SK-N-SH treated with all-trans-retinoic acid at 6 μM for 48 hours (cell line): Measurements from ENCODE around the gene ACTN3.

Experiments
- ATAC-seq: fragments of 200-7000 bp; cut with Tn5 transposase; 3 replicates; pipeline ENCODE4 v1.9.1; 2020; ENCODE audit warnings: mild to moderate bottlenecking, moderate library complexity
- ARNTL ChIP-seq: fragments of 450-650 bp; formaldehyde crosslinking; IDR thresholded peaks from 2 replicates; pipeline ENCODE4 v1.5.0; 2020; ENCODE audit warnings: low read depth, mild to moderate bottlenecking, moderate library complexity, borderline replicate concordance
- BACH2 ChIP-seq: fragments of 250-450 bp; sonication (Bioruptor Pico); IDR thresholded peaks from 2 replicates; pipeline ENCODE4 v1.9.0; 2021; ENCODE audit warnings: mild to moderate bottlenecking, borderline replicate concordance
- CSDC2 ChIP-seq: fragments of 250-450 bp; sonication (Bioruptor Pico); IDR thresholded peaks from 2 replicates; pipeline ENCODE4 v1.5.0; 2020; ENCODE audit warnings: mild to moderate bottlenecking, moderate library complexity
- ESRRG ChIP-seq: fragments of 250-450 bp; sonication (Bioruptor Pico); IDR thresholded peaks from 2 replicates; pipeline ENCODE4 v1.6.1; 2021; ENCODE audit warnings: mild to moderate bottlenecking
- GLIS3 ChIP-seq: fragments of 250-450 bp; sonication (Bioruptor Pico); IDR thresholded peaks from 2 replicates; pipeline ENCODE4 v1.5.0; 2020; ENCODE audit warnings: mild to moderate bottlenecking, moderate library complexity
- OSR1 ChIP-seq: fragments of 250-450 bp; sonication (Bioruptor Pico); IDR thresholded peaks from 2 replicates; pipeline ENCODE4 v1.8.0; 2022; ENCODE audit warnings: moderate library complexity, mild to moderate bottlenecking, inconsistent platforms
- POU6F1 ChIP-seq: fragments of 250-450 bp; sonication (Bioruptor Pico); IDR thresholded peaks from 2 replicates; pipeline ENCODE4 v1.8.0; 2021; ENCODE audit warnings: low read depth, mild to moderate bottlenecking, moderate library complexity, borderline replicate concordance
- PPARA ChIP-seq: fragments of 250-450 bp; sonication (Bioruptor Pico); IDR thresholded peaks from 2 replicates; pipeline ENCODE4 v1.5.0; 2020; ENCODE audit warnings: mild to moderate bottlenecking, borderline replicate concordance
- SNAI2 ChIP-seq: fragments of 250-450 bp; sonication (Bioruptor Pico); IDR thresholded peaks from 2 replicates; pipeline ENCODE4 v1.5.0; 2020; ENCODE audit warnings: mild to moderate bottlenecking, moderate library complexity
- TCF4 ChIP-seq: fragments of 250-450 bp; sonication (Bioruptor Pico); IDR thresholded peaks from 2 replicates; pipeline ENCODE4 v1.8.0; 2021; ENCODE audit warnings: mild to moderate bottlenecking, moderate library complexity, borderline replicate concordance
- TOX ChIP-seq: fragments of 250-450 bp; sonication (Bioruptor Pico); IDR thresholded peaks from 2 replicates; pipeline ENCODE4 v1.8.0; 2021; ENCODE audit warnings: mild to moderate bottlenecking, moderate library complexity, borderline replicate concordance
- ZC3H10 ChIP-seq: fragments of 250-450 bp; sonication (Bioruptor Pico); IDR thresholded peaks from 2 replicates; pipeline ENCODE4 v1.5.1; 2021; ENCODE audit warnings: mild to moderate bottlenecking, moderate library complexity
- ZFP3 ChIP-seq: fragments of 250-450 bp; sonication (Bioruptor Pico); IDR thresholded peaks from 2 replicates; pipeline ENCODE4 v1.5.0; 2020; ENCODE audit warnings: mild to moderate bottlenecking, moderate library complexity
- ZFP30 ChIP-seq: fragments of 450-650 bp; formaldehyde crosslinking; IDR thresholded peaks from 2 replicates; pipeline ENCODE4 v1.5.0; 2022; ENCODE audit warnings: mild to moderate bottlenecking, moderate library complexity
- ZNF565 ChIP-seq: fragments of 450-650 bp; formaldehyde crosslinking; conservative IDR thresholded peaks from 2 replicates; pipeline ENCODE4 v1.5.0; 2020; ENCODE audit warnings: low read depth, mild to moderate bottlenecking, moderate library complexity
- ZNF70 ChIP-seq: fragments of 450-650 bp; formaldehyde crosslinking; IDR thresholded peaks from 2 replicates; pipeline ENCODE4 v1.5.0; 2020; ENCODE audit warnings: mild to moderate bottlenecking, moderate library complexity
- ZNF8 ChIP-seq: fragments of 450-650 bp; formaldehyde crosslinking; IDR thresholded peaks from 2 replicates; pipeline ENCODE4 v1.5.0; 2020; ENCODE audit warnings: mild to moderate bottlenecking, moderate library complexity
- TF ChIP-seq, protein P1 (sequence below): fragments of 250-450 bp; sonication (Bioruptor Pico); IDR thresholded peaks from 2 replicates; pipeline ENCODE4 v1.8.0; 2020; ENCODE audit warnings: mild to moderate bottlenecking, moderate library complexity, borderline replicate concordance
- TF ChIP-seq, protein P2 (sequence below): fragments of 250-450 bp; sonication (Bioruptor Pico); IDR thresholded peaks from 2 replicates; pipeline ENCODE4 v1.5.1; 2021; ENCODE audit warnings: mild to moderate bottlenecking, moderate library complexity
- TF ChIP-seq, protein P3 (sequence below): fragments of 250-450 bp; sonication (Bioruptor Pico); IDR thresholded peaks from 2 replicates; pipeline ENCODE4 v1.5.1; 2020; ENCODE audit warnings: low read depth, mild to moderate bottlenecking, moderate library complexity
- TF ChIP-seq, protein P4 (sequence below): fragments of 250-450 bp; sonication (Bioruptor Pico); IDR thresholded peaks from 2 replicates; pipeline ENCODE4 v1.5.0; 2020; ENCODE audit warnings: mild to moderate bottlenecking, moderate library complexity

ACTN3 gene

DNA sequence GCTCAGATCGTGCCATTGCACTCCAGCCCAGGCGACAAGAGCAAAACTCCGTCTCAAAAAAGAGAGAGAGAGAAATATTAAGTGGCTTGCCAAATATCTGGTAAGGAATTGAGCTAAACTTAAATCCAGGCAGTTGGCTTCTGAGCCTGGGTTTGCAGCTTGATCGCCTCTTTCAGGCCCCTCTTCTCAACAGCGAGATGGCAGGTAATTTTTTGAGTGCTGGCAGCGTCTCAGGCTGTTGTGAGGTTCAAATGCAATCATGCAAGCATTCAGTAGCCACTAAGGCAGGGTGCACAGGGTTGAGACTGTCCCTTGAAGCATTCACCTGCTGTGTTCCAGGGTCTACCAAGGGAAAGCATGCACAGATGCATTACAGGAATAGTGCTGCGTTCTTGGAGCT is 22.4 kb downstream of the ACTN3 start:
- no peak for TF ChIP-seq TCF4 (CRISPR knock-in tag)
- TF ChIP-seq, protein P1, sequence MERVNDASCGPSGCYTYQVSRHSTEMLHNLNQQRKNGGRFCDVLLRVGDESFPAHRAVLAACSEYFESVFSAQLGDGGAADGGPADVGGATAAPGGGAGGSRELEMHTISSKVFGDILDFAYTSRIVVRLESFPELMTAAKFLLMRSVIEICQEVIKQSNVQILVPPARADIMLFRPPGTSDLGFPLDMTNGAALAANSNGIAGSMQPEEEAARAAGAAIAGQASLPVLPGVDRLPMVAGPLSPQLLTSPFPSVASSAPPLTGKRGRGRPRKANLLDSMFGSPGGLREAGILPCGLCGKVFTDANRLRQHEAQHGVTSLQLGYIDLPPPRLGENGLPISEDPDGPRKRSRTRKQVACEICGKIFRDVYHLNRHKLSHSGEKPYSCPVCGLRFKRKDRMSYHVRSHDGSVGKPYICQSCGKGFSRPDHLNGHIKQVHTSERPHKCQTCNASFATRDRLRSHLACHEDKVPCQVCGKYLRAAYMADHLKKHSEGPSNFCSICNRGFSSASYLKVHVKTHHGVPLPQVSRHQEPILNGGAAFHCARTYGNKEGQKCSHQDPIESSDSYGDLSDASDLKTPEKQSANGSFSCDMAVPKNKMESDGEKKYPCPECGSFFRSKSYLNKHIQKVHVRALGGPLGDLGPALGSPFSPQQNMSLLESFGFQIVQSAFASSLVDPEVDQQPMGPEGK (CRISPR knock-in tag): no peak
- TF ChIP-seq ZC3H10: no peak
- TF ChIP-seq TOX (CRISPR knock-in tag): no peak
- no peak for TF ChIP-seq ZNF70 (CRISPR knock-in tag)
- TF ChIP-seq ESRRG (CRISPR knock-in tag): no peak
- TF ChIP-seq, protein P2, sequence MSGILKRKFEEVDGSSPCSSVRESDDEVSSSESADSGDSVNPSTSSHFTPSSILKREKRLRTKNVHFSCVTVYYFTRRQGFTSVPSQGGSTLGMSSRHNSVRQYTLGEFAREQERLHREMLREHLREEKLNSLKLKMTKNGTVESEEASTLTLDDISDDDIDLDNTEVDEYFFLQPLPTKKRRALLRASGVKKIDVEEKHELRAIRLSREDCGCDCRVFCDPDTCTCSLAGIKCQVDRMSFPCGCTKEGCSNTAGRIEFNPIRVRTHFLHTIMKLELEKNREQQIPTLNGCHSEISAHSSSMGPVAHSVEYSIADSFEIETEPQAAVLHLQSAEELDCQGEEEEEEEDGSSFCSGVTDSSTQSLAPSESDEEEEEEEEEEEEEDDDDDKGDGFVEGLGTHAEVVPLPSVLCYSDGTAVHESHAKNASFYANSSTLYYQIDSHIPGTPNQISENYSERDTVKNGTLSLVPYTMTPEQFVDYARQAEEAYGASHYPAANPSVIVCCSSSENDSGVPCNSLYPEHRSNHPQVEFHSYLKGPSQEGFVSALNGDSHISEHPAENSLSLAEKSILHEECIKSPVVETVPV (CRISPR knock-in tag): no peak
- no peak for TF ChIP-seq CSDC2
- TF ChIP-seq, protein P3, sequence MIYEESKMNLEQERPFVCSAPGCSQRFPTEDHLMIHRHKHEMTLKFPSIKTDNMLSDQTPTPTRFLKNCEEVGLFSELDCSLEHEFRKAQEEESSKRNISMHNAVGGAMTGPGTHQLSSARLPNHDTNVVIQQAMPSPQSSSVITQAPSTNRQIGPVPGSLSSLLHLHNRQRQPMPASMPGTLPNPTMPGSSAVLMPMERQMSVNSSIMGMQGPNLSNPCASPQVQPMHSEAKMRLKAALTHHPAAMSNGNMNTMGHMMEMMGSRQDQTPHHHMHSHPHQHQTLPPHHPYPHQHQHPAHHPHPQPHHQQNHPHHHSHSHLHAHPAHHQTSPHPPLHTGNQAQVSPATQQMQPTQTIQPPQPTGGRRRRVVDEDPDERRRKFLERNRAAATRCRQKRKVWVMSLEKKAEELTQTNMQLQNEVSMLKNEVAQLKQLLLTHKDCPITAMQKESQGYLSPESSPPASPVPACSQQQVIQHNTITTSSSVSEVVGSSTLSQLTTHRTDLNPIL (CRISPR knock-in tag): no peak
- no peak for TF ChIP-seq OSR1 (CRISPR knock-in tag)
- no peak for TF ChIP-seq ZFP30 (CRISPR knock-in tag)
- no peak for TF ChIP-seq BACH2 (CRISPR knock-in tag)
- ATAC-seq: no peak

- ATAC-seq: no peak
- TF ChIP-seq ARNTL: no peak
- TF ChIP-seq, all 23 proteins: peak for 0
Measured at GRCh38 chr11:66570079-66570849, 23.6 kb downstream of the ACTN3 start.

DNA sequence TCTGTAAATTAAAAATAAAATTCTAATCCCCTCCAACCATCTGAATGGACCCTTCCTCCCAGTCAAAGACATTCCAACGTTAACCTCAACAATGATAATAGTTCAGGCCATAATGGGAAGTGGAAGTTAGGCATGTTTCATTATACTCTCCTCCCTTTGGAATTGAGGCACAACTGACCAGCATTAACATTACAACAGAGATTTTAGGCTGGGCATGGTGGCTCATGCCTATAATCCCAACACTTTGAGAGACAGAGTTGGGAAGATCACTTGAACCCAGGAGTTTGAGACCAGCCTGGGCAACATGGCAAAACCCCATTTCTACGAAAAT is 24.1 kb downstream of the ACTN3 start:
- ATAC-seq: no peak
- TF ChIP-seq TCF4 (CRISPR knock-in tag) (no peak), SNAI2 (CRISPR knock-in tag) (no peak), TOX (CRISPR knock-in tag) (no peak), ZNF70 (CRISPR knock-in tag) (no peak), ZFP3 (CRISPR knock-in tag) (no peak), ZNF8 (no peak), ZNF565 (CRISPR knock-in tag) (no peak), PPARA (CRISPR knock-in tag) (no peak), CSDC2 (no peak), ZFP30 (CRISPR knock-in tag) (no peak), GLIS3 (no peak), POU6F1 (CRISPR knock-in tag) (no peak)
- TF ChIP-seq, protein P3 (CRISPR knock-in tag): no peak
- TF ChIP-seq, protein P1 (CRISPR knock-in tag): no peak
- TF ChIP-seq, protein P4, sequence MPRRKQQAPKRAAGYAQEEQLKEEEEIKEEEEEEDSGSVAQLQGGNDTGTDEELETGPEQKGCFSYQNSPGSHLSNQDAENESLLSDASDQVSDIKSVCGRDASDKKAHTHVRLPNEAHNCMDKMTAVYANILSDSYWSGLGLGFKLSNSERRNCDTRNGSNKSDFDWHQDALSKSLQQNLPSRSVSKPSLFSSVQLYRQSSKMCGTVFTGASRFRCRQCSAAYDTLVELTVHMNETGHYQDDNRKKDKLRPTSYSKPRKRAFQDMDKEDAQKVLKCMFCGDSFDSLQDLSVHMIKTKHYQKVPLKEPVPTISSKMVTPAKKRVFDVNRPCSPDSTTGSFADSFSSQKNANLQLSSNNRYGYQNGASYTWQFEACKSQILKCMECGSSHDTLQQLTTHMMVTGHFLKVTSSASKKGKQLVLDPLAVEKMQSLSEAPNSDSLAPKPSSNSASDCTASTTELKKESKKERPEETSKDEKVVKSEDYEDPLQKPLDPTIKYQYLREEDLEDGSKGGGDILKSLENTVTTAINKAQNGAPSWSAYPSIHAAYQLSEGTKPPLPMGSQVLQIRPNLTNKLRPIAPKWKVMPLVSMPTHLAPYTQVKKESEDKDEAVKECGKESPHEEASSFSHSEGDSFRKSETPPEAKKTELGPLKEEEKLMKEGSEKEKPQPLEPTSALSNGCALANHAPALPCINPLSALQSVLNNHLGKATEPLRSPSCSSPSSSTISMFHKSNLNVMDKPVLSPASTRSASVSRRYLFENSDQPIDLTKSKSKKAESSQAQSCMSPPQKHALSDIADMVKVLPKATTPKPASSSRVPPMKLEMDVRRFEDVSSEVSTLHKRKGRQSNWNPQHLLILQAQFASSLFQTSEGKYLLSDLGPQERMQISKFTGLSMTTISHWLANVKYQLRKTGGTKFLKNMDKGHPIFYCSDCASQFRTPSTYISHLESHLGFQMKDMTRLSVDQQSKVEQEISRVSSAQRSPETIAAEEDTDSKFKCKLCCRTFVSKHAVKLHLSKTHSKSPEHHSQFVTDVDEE: no peak
- TF ChIP-seq, protein P2 (CRISPR knock-in tag): no peak
